ENCODE measurements around the gene ZNF268. TPM values are rescaled to one million over a fixed set of nuclear protein-coding genes. Genes with fewer than 3 reads are reported as not detected.
A peak's percentile ranks its signal among the peaks of the same experiment; 100 is the strongest.

ZNF268 gene
- polyA plus RNA-seq, 1 of the 3 experiments (the other 2 are of a cell fraction): 5.2 TPM

- TF ChIP-seq CTCF (IDR thresholded peaks at IDR 0.05): no peak
- TF ChIP-seq CHD2 (IDR thresholded peaks at IDR 0.05; ENCODE audit: low read length, partially characterized antibody): no peak
- TF ChIP-seq GABPA (IDR thresholded peaks at IDR 0.05; ENCODE audit: low read depth): no peak
- TF ChIP-seq USF2 (IDR thresholded peaks at IDR 0.05; ENCODE audit: borderline replicate concordance, low read depth, low read length): no peak
- no peak for TF ChIP-seq ZBTB33 (IDR thresholded peaks at IDR 0.05; ENCODE audit: borderline replicate concordance, low read depth)
- no peak for TF ChIP-seq FOSL2 (IDR thresholded peaks at IDR 0.05; ENCODE audit: borderline replicate concordance, low read depth)
- TF ChIP-seq NFIC (IDR thresholded peaks at IDR 0.05; ENCODE audit: borderline replicate concordance): no peak
- no peak for TF ChIP-seq SMC3 (IDR thresholded peaks at IDR 0.05; ENCODE audit: low read depth, low read length)
- no peak for TF ChIP-seq TCF12 (IDR thresholded peaks at IDR 0.05)
- TF ChIP-seq IRF3 (IDR thresholded peaks at IDR 0.05; ENCODE audit: low read depth, low read length): no peak
- TF ChIP-seq GATA2 (CRISPR knock-in tag; IDR thresholded peaks at IDR 0.05): no peak
- no peak for TF ChIP-seq FOXJ3 (CRISPR knock-in tag; IDR thresholded peaks at IDR 0.05)
- TF ChIP-seq EZH2phosphoT487 (IDR thresholded peaks at IDR 0.05; ENCODE audit: borderline replicate concordance, low read depth): no peak
- TF ChIP-seq RFX5 (IDR thresholded peaks at IDR 0.05; ENCODE audit: low read length): no peak
- TF ChIP-seq ELF1 (IDR thresholded peaks at IDR 0.05): no peak
- H3K4me3 ChIP-seq (ENCODE audit: low read depth in 2 of 2, low read length in 1 of 2): peak overlapping the region in 1 of 2 experiments; percentile 12; a peak in 1 of 4 replicates
- no peak overlapping the region for H3K27ac ChIP-seq (ENCODE audit: low read depth in 2 of 2, low read length in 1 of 2)
- POLR2A ChIA-PET: no interaction called here
- H3K9me2 ChIP-seq: no peaks in the 10 kb centered on the region
- no peak overlapping the region for H3K4me2 ChIP-seq
- H3F3A ChIP-seq (replicated peaks; ENCODE audit: insufficient read depth): peaks cover 29% of the 10 kb centered on the region
- H3K9me3 ChIP-seq: peaks cover 76% of the 10 kb centered on the region
- WGBS (ENCODE audit: low lambda C conversion rate): 84% methylated on average over 1 of the region's 1 CpG
- H3K9ac ChIP-seq: no peak overlapping the region
- H2AFZ ChIP-seq (ENCODE audit: low read depth): no peak overlapping the region
- H3K4me1 ChIP-seq (ENCODE audit: control insufficient read depth in 1 of 2, insufficient read depth in 2 of 2, low read depth in 1 of 2, low read length in 1 of 2): no peaks in the 10 kb centered on the region
- no peaks in the 10 kb centered on the region for H3K27me3 ChIP-seq (ENCODE audit: insufficient read depth)
- H4K20me1 ChIP-seq (ENCODE audit: insufficient read depth): no peaks in the 10 kb centered on the region
- peaks cover 32 to 46% of the 10 kb centered on the region in 2 experiments for H3K36me3 ChIP-seq (replicated peaks in 1 of 2; ENCODE audit: control insufficient read depth in 1 of 2, insufficient read depth in 2 of 2, low read length in 1 of 2)
- CTCF ChIA-PET: interaction anchor here (1.0 kb wide), 1 partner anchor 9 kb away, joined by 5 read pairs; no protein-coding TSS in a partner anchor
- DNase-seq: no peak
- no peaks in the 10 kb centered on the region for H3K79me2 ChIP-seq (ENCODE audit: insufficient read depth)
These were observed 22.9 kb downstream of the ZNF268 start for GRCh38 chr12:133204264-133204603.

All from SK-N-SH (cell line).